Testis (tissue), 3 donors: ENCODE results near the gene LMCD1. TPM values are rescaled to one million over a fixed set of nuclear protein-coding genes. Genes with fewer than 3 reads are reported as not detected.

Experiments used
- DNase-seq: peaks from one replicate; pipeline ENCODE4 v3.0.0-alpha.2; 2019
- H3K27ac ChIP-seq, 2 donors: fragments of 200-600 bp; sonication (generic); one replicate each; pipeline ENCODE4 v1.5.1; 2019
- H3K27me3 ChIP-seq: fragments of 200-600 bp; sonication (generic); one replicate; pipeline ENCODE4 v1.5.1; 2019
- H3K36me3 ChIP-seq: fragments of 200-600 bp; sonication (generic); one replicate; pipeline ENCODE4 v1.5.1; 2017; ENCODE audit warnings: low read depth; ENCODE audit errors: missing control alignments
- H3K4me1 ChIP-seq: fragments of 200-600 bp; sonication (generic); one replicate; pipeline ENCODE4 v1.5.1; 2019
- H3K4me3 ChIP-seq, 2 donors: fragments of 200-600 bp; sonication (generic); one replicate each; pipeline ENCODE4 v1.5.1; 2017 to 2019
- H3K9me3 ChIP-seq: fragments of 200-600 bp; sonication (generic); one replicate; pipeline ENCODE4 v1.5.1; 2017
- POLR2A ChIP-seq: fragments of 450-650 bp; IDR thresholded peaks from one replicate; pipeline ENCODE4 v1.6.1; 2017; ENCODE audit warnings: antibody characterized with exemption, mild to moderate bottlenecking, moderate library complexity
- WGBS, 2 donors: methylation state at CpG; one replicate each; pipeline ENCODE4 v1.1.5; 2018; 5-methylcytosine and 5-hydroxymethylcytosine counted together
- intact Hi-C: fragments of 100-400 bp; cut with DNase I; formaldehyde crosslinking; loops from one replicate; pipeline ENCODE4 v1.15.1; 2023; ENCODE audit warnings: low total_unique reads
- polyA plus RNA-seq: library from polyadenylated mRNA; stranded (reverse); fragments of 350-450 nt; fragmentation: Illumina TruSeq; extraction: RNeasy Lipid Tissue Mini Kit (QIAGEN cat#74804); gene quantifications from one replicate; pipeline ENCODE4 v1.2.3, GENCODE V29; 2014; ENCODE audit warnings: low read depth, low replicate concordance; ENCODE audit not compliant: insufficient read depth
- total RNA-seq, 2 donors: library from RNA; depleted of rRNA; stranded (reverse); fragments of >200 nt; gene quantifications; one replicate each; pipeline ENCODE4 v1.2.3, GENCODE V29; 2016
- TF ChIP-seq, protein P1 (sequence below), 3 experiments: fragments of 450-650 bp in 2 of 3; fragments of 200-600 bp in 1 of 3; sonication (generic) in 1 of 3; IDR thresholded peaks; one replicate each; pipeline ENCODE4 v1.5.1; 2016 to 2019; ENCODE audit warnings: antibody characterized with exemption in 3 of 3, mild to moderate bottlenecking in 2 of 3, moderate library complexity in 1 of 3

LMCD1 gene
- total and polyA plus RNA-seq, 3 donors from 2014 or later = 47.9 to 103 (median 53.3) TPM

DNA sequence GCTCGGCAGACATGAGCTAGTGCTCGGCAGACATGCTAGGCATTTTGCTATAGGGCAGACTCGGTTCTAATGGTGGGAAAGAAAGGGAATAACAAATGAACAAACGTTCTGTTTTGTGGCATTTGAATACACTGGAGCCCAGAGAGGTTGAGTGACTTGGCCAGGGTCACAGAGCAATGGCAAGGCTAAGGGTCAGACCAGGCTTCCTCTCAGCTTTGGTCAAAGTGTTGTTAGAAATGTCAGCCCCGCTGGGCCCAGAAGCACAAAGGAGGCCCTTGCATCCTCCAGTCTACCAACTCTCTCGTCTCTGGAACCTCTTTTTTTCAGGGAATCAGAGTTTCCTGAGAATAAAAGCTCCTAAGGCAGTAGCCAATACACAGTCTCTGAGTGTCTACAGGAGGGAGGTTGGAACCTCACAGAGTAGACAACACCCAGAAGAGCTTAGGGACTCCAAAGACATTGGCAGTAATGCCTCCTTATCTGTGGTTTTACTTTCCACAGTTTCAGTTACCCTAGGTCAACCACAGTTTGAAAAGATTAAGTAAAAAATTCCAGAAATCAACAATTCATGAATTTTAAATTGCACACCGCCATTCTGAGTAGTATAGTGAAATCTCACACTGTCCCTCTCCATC lies 95.7 kb downstream of the LMCD1 start:
- DNase-seq = no peak
- Histone ChIP-seq H3K4me3 (no peak overlapping the region), H3K4me1 (no peaks in the 10 kb centered on the region), H3K27me3 (no peaks in the 10 kb centered on the region), H3K27ac (no peak overlapping the region), H3K9me3 (no peaks in the 10 kb centered on the region), H3K36me3 (no peaks in the 10 kb centered on the region)
- TF ChIP-seq POLR2A = no peak
- TF ChIP-seq, protein P1, sequence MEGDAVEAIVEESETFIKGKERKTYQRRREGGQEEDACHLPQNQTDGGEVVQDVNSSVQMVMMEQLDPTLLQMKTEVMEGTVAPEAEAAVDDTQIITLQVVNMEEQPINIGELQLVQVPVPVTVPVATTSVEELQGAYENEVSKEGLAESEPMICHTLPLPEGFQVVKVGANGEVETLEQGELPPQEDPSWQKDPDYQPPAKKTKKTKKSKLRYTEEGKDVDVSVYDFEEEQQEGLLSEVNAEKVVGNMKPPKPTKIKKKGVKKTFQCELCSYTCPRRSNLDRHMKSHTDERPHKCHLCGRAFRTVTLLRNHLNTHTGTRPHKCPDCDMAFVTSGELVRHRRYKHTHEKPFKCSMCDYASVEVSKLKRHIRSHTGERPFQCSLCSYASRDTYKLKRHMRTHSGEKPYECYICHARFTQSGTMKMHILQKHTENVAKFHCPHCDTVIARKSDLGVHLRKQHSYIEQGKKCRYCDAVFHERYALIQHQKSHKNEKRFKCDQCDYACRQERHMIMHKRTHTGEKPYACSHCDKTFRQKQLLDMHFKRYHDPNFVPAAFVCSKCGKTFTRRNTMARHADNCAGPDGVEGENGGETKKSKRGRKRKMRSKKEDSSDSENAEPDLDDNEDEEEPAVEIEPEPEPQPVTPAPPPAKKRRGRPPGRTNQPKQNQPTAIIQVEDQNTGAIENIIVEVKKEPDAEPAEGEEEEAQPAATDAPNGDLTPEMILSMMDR (IDR thresholded peaks at IDR 0.05) = no peak
- intact Hi-C loops = no loop called here
- WGBS, 2 donors = 79 to 84% methylated on average over 7 of the region's 7 CpGs

DNA sequence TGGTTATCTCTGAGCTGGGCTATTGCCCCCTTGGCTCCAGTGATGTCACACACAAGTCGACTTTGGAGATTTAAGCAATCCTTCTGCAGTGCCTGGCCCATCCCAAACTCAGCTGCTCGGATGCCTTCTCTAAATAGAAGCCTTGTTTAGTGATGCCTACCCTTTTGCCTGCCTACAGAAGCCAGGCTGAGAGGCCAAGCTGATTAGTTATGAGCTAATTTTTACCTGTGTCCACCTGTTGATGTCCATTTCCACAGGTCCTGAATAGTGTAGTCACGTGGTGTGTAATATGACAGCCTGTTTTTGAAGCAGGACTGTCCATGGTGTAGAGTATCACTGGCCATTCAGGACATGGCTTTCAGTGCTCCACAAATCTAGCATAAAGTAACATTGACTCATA lies 97.5 kb downstream of the LMCD1 start:
- Histone ChIP-seq H3K27me3 (no peaks in the 10 kb centered on the region), H3K36me3 (no peaks in the 10 kb centered on the region), H3K4me1 (no peaks in the 10 kb centered on the region), H3K27ac (no peak overlapping the region), H3K9me3 (no peaks in the 10 kb centered on the region), H3K4me3 (no peak overlapping the region)
- intact Hi-C loops = no loop called here
- 77 to 80% methylated on average over 3 of the region's 3 CpGs for WGBS, 2 donors
- TF ChIP-seq, protein P1 (IDR thresholded peaks at IDR 0.05) = no peak
- TF ChIP-seq POLR2A = no peak
- DNase-seq = no peak

DNA sequence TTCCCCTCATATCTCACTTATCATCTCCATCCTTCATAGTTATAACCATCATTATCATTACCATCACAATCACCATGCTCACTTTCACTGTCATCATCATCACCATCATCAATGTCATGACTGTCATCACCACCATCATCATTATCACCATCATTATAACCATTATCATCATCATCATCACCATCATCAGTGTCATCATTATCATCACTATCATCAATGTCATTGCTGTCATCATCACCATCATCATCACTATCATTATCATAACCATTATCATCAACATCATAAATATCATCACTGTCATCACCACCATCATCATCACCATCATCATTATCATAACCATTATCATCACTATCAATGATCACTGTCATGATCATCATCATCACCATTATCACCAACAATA lies 98.8 kb downstream of the LMCD1 start:
- no peaks in the 10 kb centered on the region for H3K27me3 ChIP-seq
- TF ChIP-seq, protein P1 (IDR thresholded peaks at IDR 0.05) = no peak
- no peak for TF ChIP-seq POLR2A
- no peaks in the 10 kb centered on the region for H3K9me3 ChIP-seq
- H3K4me1 ChIP-seq = no peaks in the 10 kb centered on the region
- DNase-seq = no peak
- no peak overlapping the region for H3K4me3 ChIP-seq
- intact Hi-C loops = no loop called here
- no peaks in the 10 kb centered on the region for H3K36me3 ChIP-seq
- H3K27ac ChIP-seq = no peak overlapping the region

DNA sequence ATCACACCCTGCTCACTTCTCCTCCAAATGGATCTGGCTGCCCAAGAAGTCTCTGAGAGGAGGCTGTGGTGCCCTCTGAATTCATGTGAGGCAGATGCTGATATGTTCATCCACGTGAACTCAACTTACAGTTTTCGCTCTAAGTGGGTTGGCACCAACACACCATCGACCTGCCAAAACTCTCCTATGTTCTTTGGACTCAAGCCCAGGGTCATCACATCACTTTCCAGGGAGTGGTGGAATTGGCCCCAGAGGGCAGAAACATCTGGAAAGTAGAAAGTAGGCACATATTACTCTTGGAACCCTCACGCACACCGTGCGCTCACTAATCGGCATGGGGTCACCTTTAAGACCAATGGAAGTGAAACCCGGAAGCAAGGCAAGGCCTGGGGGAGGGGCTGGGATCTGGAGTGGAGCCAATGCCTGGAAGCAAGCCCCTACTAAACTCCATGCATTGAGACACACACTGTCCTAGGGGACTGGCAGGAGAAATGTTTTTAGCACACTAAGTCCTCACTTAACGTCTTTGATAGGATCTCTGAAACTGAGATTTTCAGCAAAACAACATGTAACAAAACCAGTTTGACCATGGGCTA lies 101.6 kb downstream of the LMCD1 start:
- Histone ChIP-seq H3K27me3 (no peaks in the 10 kb centered on the region), H3K36me3 (no peaks in the 10 kb centered on the region), H3K27ac (no peak overlapping the region), H3K9me3 (no peaks in the 10 kb centered on the region), H3K4me1 (peaks cover 9% of the 10 kb centered on the region), H3K4me3 (no peak overlapping the region)
- WGBS, 2 donors = 53 to 56% methylated on average over 9 of the region's 9 CpGs
- DNase-seq = no peak
- intact Hi-C loops = no loop called here
- no peak for TF ChIP-seq POLR2A
- TF ChIP-seq, protein P1 (IDR thresholded peaks at IDR 0.05) = no peak

- no peak overlapping the region for H3K4me3 ChIP-seq
- intact Hi-C loops = no loop called here
- H3K9me3 ChIP-seq = no peaks in the 10 kb centered on the region
- H3K36me3 ChIP-seq = no peaks in the 10 kb centered on the region
- 93 to 95% methylated on average over 7 of the region's 7 CpGs for WGBS, 2 donors
- TF ChIP-seq, protein P1 (IDR thresholded peaks at IDR 0.05) = no peak
- TF ChIP-seq POLR2A = no peak
- no peak for DNase-seq
- H3K4me1 ChIP-seq = peaks cover 9% of the 10 kb centered on the region
- H3K27me3 ChIP-seq = no peaks in the 10 kb centered on the region
- no peak overlapping the region for H3K27ac ChIP-seq
Measured at GRCh38 chr3:8604006-8604405, 102.4 kb downstream of the LMCD1 start.
